Measurements from ENCODE around the gene ZNF571.

Gene ZNF571

GRCh38 chr19:37564624-37565369, 29.8 kb downstream of the ZNF571 start:
- TF ChIP-seq CTCF (conservative IDR thresholded peaks at IDR 0.05) (no peak), ZFX (IDR thresholded peaks at IDR 0.05) (no peak)

GRCh38 chr19:37563518-37563917, 31.1 kb downstream of the ZNF571 start:
- no peak overlapping the region for H3K27ac ChIP-seq
- TF ChIP-seq CTCF (conservative IDR thresholded peaks at IDR 0.05) = no peak
- TF ChIP-seq ZFX (IDR thresholded peaks at IDR 0.05) = no peak

More at GRCh38 chr19:37564624-37565369, 29.8 kb downstream of the ZNF571 start:
- no peak overlapping the region for H3K27ac ChIP-seq

GRCh38 chr19:37551129-37551993, 43.2 kb downstream of the ZNF571 start:
- TF ChIP-seq ZFX (IDR thresholded peaks at IDR 0.05) = no peak
- TF ChIP-seq CTCF (conservative IDR thresholded peaks at IDR 0.05) = peak; percentile 63
- H3K27ac ChIP-seq = no peak overlapping the region

- no peak for TF ChIP-seq ZFX (IDR thresholded peaks at IDR 0.05)
- TF ChIP-seq CTCF (conservative IDR thresholded peaks at IDR 0.05) = no peak
- H3K27ac ChIP-seq = no peak overlapping the region
Measured at GRCh38 chr19:37537391-37537947, 57.1 kb downstream of the ZNF571 start.

- H3K27ac ChIP-seq = no peak overlapping the region
- no peak for TF ChIP-seq CTCF (conservative IDR thresholded peaks at IDR 0.05)
Measured at GRCh38 chr19:37519890-37520289, 74.7 kb downstream of the ZNF571 start.
